HL-60 (cell line): Measurements from ENCODE around the gene LPCAT1.

ENCODE experiments used
- DNase-seq, 2 experiments: peaks; one replicate each; pipeline ENCODE4 v3.0.0-alpha.2; 2010 to 2020; ENCODE audit warnings: low read depth in 1 of 2, low spot score in 1 of 2
- H3K27ac ChIP-seq: fragments of 250-450 bp; sonication (Bioruptor Pico); replicated peaks from 2 replicates; pipeline ENCODE4 v1.5.1; 2020; ENCODE audit warnings: mild to moderate bottlenecking, moderate library complexity
- H3K27me3 ChIP-seq: fragments of 250-450 bp; sonication (Bioruptor Pico); 2 replicates; pipeline ENCODE4 v1.5.1; 2021; ENCODE audit warnings: mild to moderate bottlenecking, moderate library complexity; ENCODE audit not compliant: insufficient read depth, poor library complexity, severe bottlenecking
- H3K4me3 ChIP-seq: replicated peaks from 2 replicates; pipeline ENCODE4 v1.5.1; 2011; ENCODE audit warnings: mild to moderate bottlenecking, control low read depth, low read length; ENCODE audit not compliant: insufficient read depth
- GABPA ChIP-seq: IDR thresholded peaks from 2 replicates; pipeline ENCODE4 v1.6.1; 2012; ENCODE audit warnings: low read depth
- POLR2AphosphoS5 ChIP-seq: IDR thresholded peaks from 2 replicates; pipeline ENCODE4 v1.6.1; 2012; ENCODE audit warnings: low read depth
- SPI1 ChIP-seq: IDR thresholded peaks from 2 replicates; pipeline ENCODE4 v1.6.1; 2012; ENCODE audit warnings: low read depth, mild to moderate bottlenecking, borderline replicate concordance
- TF ChIP-seq, protein P1 (sequence below): IDR thresholded peaks from one replicate; pipeline ENCODE4 v1.5.1; 2011; ENCODE audit warnings: low read length, control low read depth, inconsistent platforms; ENCODE audit not compliant: insufficient read depth
- TF ChIP-seq, protein P2 (sequence below): IDR thresholded peaks from 2 replicates; pipeline ENCODE4 v1.6.1; 2012; ENCODE audit warnings: low read depth; ENCODE audit not compliant: insufficient replicate concordance

The LPCAT1 gene

DNA sequence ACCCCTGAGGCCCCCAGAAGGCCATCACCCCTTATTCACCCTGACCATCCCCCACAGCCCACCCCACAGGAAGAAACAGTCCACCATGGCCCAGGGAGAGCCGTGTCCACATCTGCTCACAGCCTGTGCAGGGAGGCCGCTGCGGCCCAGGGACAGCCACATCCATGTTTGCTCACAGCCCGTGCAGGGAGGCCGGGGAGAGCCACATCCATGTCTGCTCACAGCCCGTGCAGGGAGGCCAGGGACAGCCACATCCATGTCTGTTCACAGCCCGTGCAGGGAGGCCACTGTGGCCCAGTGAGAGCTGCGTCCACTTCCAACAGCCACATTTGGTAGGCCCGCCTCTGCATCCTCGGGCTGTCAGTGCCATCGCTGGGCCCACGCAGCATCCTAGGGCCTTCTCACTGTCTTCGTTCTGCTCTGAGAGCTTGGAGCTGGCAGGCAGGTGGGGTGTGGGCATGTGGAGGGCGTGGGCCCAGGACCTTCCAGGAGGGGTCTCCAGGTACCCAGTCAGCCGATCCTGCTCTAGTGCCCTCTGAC, 38.1 kb downstream of the LPCAT1 start:
- TF ChIP-seq POLR2AphosphoS5 (no peak), SPI1 (no peak), GABPA (no peak)
- TF ChIP-seq, protein P1, sequence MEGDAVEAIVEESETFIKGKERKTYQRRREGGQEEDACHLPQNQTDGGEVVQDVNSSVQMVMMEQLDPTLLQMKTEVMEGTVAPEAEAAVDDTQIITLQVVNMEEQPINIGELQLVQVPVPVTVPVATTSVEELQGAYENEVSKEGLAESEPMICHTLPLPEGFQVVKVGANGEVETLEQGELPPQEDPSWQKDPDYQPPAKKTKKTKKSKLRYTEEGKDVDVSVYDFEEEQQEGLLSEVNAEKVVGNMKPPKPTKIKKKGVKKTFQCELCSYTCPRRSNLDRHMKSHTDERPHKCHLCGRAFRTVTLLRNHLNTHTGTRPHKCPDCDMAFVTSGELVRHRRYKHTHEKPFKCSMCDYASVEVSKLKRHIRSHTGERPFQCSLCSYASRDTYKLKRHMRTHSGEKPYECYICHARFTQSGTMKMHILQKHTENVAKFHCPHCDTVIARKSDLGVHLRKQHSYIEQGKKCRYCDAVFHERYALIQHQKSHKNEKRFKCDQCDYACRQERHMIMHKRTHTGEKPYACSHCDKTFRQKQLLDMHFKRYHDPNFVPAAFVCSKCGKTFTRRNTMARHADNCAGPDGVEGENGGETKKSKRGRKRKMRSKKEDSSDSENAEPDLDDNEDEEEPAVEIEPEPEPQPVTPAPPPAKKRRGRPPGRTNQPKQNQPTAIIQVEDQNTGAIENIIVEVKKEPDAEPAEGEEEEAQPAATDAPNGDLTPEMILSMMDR = no peak
- TF ChIP-seq, protein P2, sequence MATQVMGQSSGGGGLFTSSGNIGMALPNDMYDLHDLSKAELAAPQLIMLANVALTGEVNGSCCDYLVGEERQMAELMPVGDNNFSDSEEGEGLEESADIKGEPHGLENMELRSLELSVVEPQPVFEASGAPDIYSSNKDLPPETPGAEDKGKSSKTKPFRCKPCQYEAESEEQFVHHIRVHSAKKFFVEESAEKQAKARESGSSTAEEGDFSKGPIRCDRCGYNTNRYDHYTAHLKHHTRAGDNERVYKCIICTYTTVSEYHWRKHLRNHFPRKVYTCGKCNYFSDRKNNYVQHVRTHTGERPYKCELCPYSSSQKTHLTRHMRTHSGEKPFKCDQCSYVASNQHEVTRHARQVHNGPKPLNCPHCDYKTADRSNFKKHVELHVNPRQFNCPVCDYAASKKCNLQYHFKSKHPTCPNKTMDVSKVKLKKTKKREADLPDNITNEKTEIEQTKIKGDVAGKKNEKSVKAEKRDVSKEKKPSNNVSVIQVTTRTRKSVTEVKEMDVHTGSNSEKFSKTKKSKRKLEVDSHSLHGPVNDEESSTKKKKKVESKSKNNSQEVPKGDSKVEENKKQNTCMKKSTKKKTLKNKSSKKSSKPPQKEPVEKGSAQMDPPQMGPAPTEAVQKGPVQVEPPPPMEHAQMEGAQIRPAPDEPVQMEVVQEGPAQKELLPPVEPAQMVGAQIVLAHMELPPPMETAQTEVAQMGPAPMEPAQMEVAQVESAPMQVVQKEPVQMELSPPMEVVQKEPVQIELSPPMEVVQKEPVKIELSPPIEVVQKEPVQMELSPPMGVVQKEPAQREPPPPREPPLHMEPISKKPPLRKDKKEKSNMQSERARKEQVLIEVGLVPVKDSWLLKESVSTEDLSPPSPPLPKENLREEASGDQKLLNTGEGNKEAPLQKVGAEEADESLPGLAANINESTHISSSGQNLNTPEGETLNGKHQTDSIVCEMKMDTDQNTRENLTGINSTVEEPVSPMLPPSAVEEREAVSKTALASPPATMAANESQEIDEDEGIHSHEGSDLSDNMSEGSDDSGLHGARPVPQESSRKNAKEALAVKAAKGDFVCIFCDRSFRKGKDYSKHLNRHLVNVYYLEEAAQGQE = no peak
- H3K27ac ChIP-seq = no peak overlapping the region
- H3K27me3 ChIP-seq = no peaks in the 10 kb centered on the region
- no peak overlapping the region for H3K4me3 ChIP-seq
- no peak for DNase-seq

DNA sequence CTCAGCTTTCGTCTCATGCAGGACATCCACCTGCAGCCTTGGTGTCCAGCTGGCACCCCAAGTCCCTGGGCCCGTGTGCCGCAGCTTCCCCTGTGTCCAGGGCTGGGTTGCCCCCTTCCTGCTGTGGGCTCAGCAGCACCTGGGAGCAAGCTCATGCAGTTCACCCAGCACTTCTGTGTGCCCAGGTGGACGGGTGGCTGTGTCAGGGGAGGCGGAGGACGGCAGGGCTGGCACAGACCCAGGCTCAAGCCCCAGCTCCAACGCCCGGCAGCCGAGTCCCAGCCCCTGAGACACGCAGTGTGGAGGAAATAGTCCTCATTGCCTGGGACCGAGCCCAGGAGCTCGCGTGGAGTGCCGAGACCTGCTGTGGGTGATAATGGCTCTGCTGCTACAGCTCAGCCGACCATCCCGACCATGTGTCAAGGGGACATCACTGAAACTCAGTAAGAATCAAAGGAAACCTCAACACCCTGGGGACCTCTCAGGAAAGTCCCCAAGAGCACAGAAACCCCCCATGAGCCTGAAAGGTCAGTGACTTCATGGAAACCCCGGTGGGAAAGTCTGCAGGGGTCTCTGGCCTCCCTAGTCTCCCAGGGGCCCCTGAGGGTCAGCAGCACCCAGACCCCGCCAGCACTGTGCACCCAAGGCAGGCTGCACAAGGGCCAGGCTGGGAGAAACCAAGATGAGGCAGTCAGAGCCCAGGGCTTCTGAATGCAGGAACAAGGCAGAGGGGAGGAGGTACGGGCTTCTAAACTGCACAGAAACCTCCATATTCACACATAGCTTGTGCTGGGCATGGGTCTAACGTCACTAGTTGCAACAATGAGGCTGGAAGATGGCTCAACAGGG, 38.8 kb downstream of the LPCAT1 start:
- Histone ChIP-seq H3K4me3 (no peak overlapping the region), H3K27ac (no peak overlapping the region), H3K27me3 (no peaks in the 10 kb centered on the region)
- no peak for DNase-seq
- TF ChIP-seq, protein P1 = no peak
- TF ChIP-seq POLR2AphosphoS5 = no peak
- no peak for TF ChIP-seq GABPA
- TF ChIP-seq SPI1 = no peak
- TF ChIP-seq, protein P2 = no peak

DNA sequence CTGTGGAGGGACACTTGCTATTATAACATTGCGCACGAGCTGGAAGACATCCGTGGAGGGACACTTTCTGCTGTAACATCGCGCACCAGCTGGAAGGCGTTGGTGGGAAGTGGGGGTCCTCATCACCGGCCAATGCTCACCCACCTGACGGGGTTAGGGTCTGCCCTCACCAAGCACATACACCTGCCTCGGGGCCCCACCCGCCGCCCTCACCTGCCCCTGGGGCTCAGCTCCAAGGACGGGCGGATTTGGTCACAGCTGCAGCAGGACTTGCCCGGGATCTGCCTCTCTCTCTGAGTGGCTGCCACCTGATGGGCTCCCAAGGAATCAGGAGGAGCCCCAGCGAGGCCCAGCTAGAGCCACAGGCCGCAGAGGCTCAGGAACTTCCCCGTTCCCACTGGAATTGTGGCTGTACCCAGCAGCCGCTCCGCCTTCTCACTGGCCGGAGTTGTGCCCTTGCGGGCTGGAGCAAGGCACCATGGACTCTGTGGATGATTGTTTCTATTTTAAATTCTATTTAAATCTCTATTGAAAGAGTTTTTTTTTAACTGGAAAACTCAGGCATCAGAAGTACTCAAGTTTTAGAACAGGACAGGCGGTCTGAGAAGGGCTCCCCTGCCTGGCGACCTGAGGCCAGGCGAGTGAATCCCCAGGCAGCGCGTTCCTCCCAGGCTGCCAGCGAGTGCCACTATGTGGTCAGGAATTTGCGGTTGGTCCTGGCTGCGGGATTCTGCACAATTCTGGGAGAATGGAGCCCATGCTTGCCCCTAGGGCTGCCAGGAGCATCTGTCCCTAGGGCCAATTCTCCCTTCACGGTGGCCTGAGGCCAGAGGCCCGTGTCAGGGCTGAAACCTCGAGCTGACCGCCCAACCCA, 39.7 kb downstream of the LPCAT1 start:
- no peak for DNase-seq
- no peak overlapping the region for H3K4me3 ChIP-seq
- TF ChIP-seq SPI1 (no peak), POLR2AphosphoS5 (no peak), GABPA (no peak)
- TF ChIP-seq, protein P1 = no peak
- TF ChIP-seq, protein P2 = no peak
- H3K27ac ChIP-seq = no peak overlapping the region
- no peaks in the 10 kb centered on the region for H3K27me3 ChIP-seq
